ENCODE measurements around the gene C1orf94.

Gene C1orf94

DNA sequence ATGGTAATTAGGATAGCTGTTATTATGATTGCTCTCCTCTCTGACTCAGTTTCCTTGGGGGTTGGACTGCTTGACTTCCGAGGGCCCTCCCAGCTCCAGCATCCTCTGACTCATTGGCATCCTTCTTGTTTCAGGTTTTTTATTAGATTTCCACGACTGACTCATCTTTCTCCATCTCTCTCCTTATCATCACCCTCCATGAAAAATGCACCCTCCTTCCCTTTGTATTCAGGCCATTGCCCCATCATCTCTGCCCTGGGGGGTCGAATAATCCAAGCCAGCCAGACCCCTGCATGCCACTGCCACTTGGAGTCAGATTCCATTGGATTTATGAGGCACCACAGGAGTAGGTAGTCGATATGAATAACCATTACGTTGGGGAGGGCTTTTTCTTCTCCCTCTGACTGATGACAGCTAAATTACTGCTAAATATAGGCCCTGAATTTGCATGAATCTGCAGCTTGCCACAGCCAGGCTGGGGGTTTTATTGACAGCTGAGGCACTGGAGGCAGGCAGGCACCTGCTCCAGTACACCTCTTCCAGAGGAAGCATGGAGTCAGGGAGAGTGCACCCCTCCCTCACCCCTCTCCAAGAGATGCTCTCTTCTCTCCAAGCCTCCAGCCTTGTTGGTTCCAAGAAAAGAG is 91.7 kb downstream of the C1orf94 start:
- no peak overlapping the region for H3K4me3 ChIP-seq (ENCODE audit: insufficient read length, low read depth)
- H3K27me3 ChIP-seq (ENCODE audit: insufficient read depth, insufficient read length), result peaks cover 23% of the 10 kb centered on the region
- H3K36me3 ChIP-seq (ENCODE audit: insufficient read depth, insufficient read length, low read length), result no peaks in the 10 kb centered on the region
- no peak for TF ChIP-seq ZNF274 (IDR thresholded peaks at IDR 0.05; ENCODE audit: low read depth, low read length)
- TF ChIP-seq YY1 (IDR thresholded peaks at IDR 0.05; ENCODE audit: insufficient read depth, insufficient read length), result no peak
- no peak for TF ChIP-seq SUZ12 (IDR thresholded peaks at IDR 0.05; ENCODE audit: extremely low read depth, insufficient read depth, insufficient read length)
- H3K9me3 ChIP-seq (ENCODE audit: insufficient read depth, low read length), result no peaks in the 10 kb centered on the region
- H3K9ac ChIP-seq (ENCODE audit: insufficient read length, low read depth), result no peak overlapping the region
- H3K4me1 ChIP-seq (ENCODE audit: insufficient read depth, insufficient read length), result no peaks in the 10 kb centered on the region
- no peak for DNase-seq (ENCODE audit: low read depth, low spot score)

Data from NT2/D1 (cell line).